Tongue (tissue), 2 donors: ENCODE measurements around the gene SRGAP1. TPM values are rescaled to one million over a fixed set of nuclear protein-coding genes. Genes with fewer than 3 reads are reported as not detected.
"Not testable (repeated sequence)": the region's sequence is repeated elsewhere in the genome, so short reads cannot be mapped to it uniquely, and the experiment has no call there.

Source experiments
- DNase-seq: peaks from one replicate; pipeline ENCODE4 v3.0.0-alpha.2; 2015
- total RNA-seq: library from RNA; depleted of rRNA; stranded (reverse); fragments of >200 nt; gene quantifications from one replicate; pipeline ENCODE4 v1.2.3, GENCODE V29; 2014

The SRGAP1 gene
- total RNA-seq, 1 donor from 2014 or later: 6.1 TPM

- DNase-seq: no peak
Measured at GRCh38 chr12:64054079-64054520, 209.6 kb downstream of the SRGAP1 start.

GRCh38 chr12:64056741-64057140 lies 212.2 kb downstream of the SRGAP1 start:
- no peak for DNase-seq

GRCh38 chr12:64057706-64058105 lies 213.2 kb downstream of the SRGAP1 start:
- peak; percentile 31 for DNase-seq

- DNase-seq: no peak
Measured at GRCh38 chr12:64058541-64059265, 214.2 kb downstream of the SRGAP1 start.

- DNase-seq: no peak
Measured at GRCh38 chr12:64059685-64060084, 215.2 kb downstream of the SRGAP1 start.

GRCh38 chr12:64061868-64062375 lies 217.4 kb downstream of the SRGAP1 start:
- DNase-seq: no peak

- DNase-seq: no peak
Measured at GRCh38 chr12:64063121-64063520, 218.6 kb downstream of the SRGAP1 start.

- no peak for DNase-seq
Measured at GRCh38 chr12:64064240-64064639, 219.7 kb downstream of the SRGAP1 start.

- peak; percentile 51 for DNase-seq
Measured at GRCh38 chr12:64064706-64065105, 220.2 kb downstream of the SRGAP1 start.

- no peak for DNase-seq
Measured at GRCh38 chr12:64065881-64066451, 221.5 kb downstream of the SRGAP1 start.

GRCh38 chr12:64066776-64067175 lies 222.3 kb downstream of the SRGAP1 start:
- DNase-seq: no peak

- no peak for DNase-seq
Measured at GRCh38 chr12:64070454-64070853, 226.0 kb downstream of the SRGAP1 start.

GRCh38 chr12:64072916-64073575 lies 228.5 kb downstream of the SRGAP1 start:
- no peak for DNase-seq

GRCh38 chr12:64076565-64076964 lies 232.1 kb downstream of the SRGAP1 start:
- DNase-seq: not testable (repeated sequence)

GRCh38 chr12:64077922-64078321 lies 233.4 kb downstream of the SRGAP1 start:
- DNase-seq: peak; percentile 45

- DNase-seq: peak; percentile 54
Measured at GRCh38 chr12:64080319-64081007, 236.0 kb downstream of the SRGAP1 start.

- DNase-seq: no peak
Measured at GRCh38 chr12:64081008-64081404, 236.5 kb downstream of the SRGAP1 start.

- peak; percentile 24 for DNase-seq
Measured at GRCh38 chr12:64082116-64082515, 237.6 kb downstream of the SRGAP1 start.

- DNase-seq: no peak
Measured at GRCh38 chr12:64082866-64083268, 238.4 kb downstream of the SRGAP1 start.

- DNase-seq: peak; percentile 97
Measured at GRCh38 chr12:64083285-64084210, 239.0 kb downstream of the SRGAP1 start.

- DNase-seq: no peak
Measured at GRCh38 chr12:64085154-64085553, 240.7 kb downstream of the SRGAP1 start.
